ENCODE results near the gene LRFN2.

LRFN2 gene

GRCh38 chr6:40398810-40399477 lies 188.2 kb downstream of the LRFN2 start:
- no peak for DNase-seq (ENCODE audit: low spot score)

- DNase-seq (ENCODE audit: low spot score) = no peak
Observed at GRCh38 chr6:40398034-40398691, 189.0 kb downstream of the LRFN2 start.

GRCh38 chr6:40397287-40398033 lies 189.7 kb downstream of the LRFN2 start:
- no peak for DNase-seq (ENCODE audit: low spot score)

- DNase-seq (ENCODE audit: low spot score) = no peak
Observed at GRCh38 chr6:40395698-40396076, 191.5 kb downstream of the LRFN2 start.

DNA sequence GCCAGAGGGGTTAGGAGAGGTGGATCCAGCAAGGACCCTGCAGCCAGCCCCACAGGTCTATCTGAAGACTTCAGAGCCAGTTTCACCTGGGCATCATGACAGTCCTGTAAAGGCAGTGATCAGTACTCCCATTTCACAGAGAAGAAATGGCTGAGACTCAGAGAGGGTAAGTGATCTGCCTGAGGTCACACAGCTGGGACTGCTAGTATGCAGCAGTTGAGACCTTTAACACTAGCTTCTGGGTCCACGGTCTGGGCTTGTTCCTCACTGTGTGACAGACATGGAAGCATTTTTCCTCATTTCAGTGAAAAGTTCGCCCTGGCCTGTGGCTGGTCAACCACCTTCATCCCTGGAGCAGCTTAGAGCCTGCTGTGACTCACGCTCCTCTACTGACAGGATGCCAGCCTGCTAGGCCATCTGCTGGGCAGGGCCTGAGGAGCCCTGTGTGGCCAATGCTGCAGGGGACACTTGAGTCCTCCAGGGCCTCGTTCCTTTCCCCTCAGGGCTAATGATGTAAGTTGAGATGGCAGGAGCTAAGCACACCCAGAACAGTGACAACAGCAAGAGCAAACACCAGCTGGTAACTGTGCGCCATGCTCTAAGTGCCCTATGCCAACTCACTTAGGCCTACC lies 192.0 kb downstream of the LRFN2 start:
- no peak for DNase-seq (ENCODE audit: low spot score)

DNA sequence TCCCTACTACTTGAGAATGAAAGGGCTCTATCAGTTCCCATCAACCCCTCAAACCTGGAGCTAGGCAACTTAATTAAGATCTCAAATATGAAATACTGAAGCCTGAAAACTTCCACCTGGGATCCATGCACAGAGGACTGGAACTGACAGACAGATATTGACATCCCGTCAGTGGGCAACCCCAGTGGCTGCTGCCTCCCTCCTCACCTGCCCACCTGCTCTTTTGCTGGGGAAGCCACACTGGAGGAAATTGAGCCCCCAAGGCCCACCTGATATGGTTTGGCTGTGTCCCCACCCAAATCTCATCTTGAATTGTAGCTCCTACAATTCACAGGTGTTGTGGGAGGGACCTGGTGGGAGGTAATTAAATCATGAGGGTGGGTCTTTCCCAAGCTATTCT lies 192.8 kb downstream of the LRFN2 start:
- no peak for DNase-seq (ENCODE audit: low spot score)

DNA sequence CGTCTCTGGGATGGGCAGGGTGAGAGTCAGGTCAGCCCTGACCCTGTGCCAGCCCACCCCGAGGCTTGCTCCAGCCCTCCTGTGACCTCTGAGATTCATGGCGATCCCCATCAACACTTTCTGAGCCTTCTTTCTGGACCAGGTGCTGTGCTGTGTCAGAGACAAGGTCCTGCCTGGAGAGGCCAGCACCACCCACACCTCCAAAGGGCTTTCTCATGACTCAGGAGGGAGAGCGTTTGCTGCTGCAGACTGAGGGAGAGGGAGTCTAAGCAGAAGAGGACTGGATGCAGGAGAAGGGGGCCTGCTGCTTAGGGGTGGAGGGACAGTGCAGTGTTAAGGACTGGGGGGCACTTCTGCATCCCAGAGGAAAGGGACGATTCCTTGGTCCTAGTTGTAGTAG lies 193.5 kb downstream of the LRFN2 start:
- no peak for DNase-seq (ENCODE audit: low spot score)

DNA sequence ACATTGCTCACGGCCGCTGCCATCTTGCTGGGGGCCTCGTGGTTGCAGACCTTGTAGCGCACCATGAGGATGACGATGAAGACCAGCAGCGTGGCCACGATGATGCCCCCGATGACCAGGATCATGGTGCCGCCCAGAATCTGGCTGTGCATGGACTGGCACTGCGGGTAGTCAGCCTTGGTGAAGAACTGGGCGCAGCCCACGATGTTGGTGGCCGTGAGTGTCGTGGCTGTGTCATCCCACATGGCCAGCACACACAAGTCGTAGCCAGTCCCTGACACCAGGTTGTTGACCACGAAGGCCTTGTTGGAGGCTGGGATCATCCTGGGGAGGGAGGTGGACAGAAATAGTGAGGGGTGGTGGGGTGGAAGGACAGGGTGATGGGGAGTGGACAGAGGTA lies 194.6 kb downstream of the LRFN2 start:
- DNase-seq (ENCODE audit: low spot score) = no peak

- DNase-seq (ENCODE audit: low spot score) = no peak
Observed at GRCh38 chr6:40391851-40392517, 195.2 kb downstream of the LRFN2 start.

DNA sequence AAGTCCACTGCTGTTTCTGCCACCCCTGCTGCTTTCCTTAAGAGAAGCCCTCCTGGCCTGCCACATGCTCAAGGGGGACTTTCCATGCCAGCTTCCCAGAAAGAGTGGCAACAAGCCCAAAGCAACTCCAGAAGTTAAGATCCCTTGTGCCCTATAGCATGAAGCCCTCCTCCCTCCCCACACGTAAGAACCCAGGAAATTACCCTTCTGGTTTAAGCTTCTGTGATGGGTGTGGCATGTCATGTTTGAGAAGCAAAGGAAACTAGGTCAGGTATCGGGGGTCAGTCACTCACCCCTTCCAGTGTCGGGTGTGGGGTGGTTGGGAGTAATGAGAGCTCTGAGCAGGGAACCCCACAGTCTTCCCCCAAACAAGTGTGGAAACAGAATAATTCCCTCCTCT lies 196.1 kb downstream of the LRFN2 start:
- DNase-seq (ENCODE audit: low spot score) = no peak

- no peak for DNase-seq (ENCODE audit: low spot score)
Observed at GRCh38 chr6:40390144-40390800, 196.9 kb downstream of the LRFN2 start.

- no peak for DNase-seq (ENCODE audit: low spot score)
Observed at GRCh38 chr6:40389254-40389653, 197.9 kb downstream of the LRFN2 start.

DNA sequence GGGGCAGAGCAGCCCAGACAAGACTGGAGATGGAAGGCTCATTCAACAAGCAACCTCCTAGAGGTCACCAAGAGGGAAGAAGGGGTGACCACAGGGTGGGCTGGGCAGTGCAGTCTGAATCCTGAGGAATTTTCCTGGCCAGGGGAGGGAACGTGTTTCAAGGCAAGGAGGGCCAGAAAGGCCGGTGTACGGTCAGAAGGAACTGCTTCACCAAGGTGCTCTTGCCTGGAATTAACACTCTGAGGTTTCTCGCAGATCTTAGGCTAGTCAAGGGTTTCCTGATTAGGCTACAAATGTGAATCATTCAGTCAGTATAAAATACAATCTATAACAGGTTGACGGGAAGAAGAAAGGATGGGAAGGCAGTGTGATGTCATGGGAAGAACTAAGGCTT lies 199.3 kb downstream of the LRFN2 start:
- DNase-seq (ENCODE audit: low spot score) = no peak

- no peak for DNase-seq (ENCODE audit: low spot score)
Observed at GRCh38 chr6:40387127-40387870, 199.9 kb downstream of the LRFN2 start.

DNA sequence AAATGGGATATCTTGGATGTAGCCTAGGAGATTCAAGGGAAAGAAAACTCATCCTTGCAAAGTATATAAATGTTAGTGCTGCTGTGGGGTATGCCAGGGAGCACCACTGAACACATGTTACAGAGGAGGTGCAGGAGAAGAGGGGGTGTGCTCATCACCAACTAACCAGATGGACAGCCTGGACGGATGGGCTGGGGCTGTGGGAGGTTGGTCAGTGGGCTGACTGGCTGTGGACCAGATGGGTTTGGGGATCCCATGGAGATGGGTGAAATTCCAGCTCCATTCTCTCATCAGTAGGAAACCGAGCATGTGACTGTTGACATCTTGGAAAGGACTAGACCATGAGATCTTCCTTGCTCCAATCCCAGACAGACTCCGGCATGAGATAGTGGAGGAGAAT lies 201.0 kb downstream of the LRFN2 start:
- DNase-seq (ENCODE audit: low spot score) = no peak

DNA sequence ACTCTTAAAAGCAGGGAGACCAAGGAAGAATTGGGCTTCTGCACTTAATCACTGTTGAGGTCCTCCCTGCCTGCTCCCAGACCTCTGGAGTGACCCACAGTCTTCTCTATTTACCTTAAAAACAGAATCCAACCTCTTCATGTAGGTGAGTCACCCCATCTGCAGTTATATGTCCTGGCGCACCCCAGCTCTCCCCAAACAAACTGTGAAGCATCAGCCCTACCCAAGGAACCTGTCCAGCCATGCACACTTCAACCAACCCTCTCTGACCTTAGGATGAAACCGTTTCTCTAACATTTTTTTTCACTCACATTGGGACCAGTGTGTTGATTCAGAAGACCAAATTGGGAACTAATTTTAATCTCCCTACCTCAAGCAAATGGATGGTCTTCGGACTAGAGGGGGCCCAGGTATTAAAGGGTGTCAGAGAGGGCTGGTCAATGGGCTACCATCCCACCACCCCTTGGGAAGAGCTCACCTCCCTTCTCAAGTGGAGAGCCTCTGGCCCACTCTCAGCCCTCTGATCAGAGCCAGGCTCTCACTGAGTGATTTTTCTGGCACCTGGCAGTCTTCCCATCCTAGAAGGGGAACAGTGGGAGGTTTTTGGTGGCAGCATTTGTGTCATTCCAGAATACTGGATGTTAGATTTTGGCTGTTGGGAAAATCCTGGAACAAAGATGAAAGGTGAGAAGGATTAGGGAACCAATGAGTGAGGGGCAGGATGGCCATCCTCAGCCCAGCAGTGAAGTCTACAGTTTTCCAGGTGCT lies 203.6 kb downstream of the LRFN2 start:
- DNase-seq (ENCODE audit: low spot score) = no peak

DNA sequence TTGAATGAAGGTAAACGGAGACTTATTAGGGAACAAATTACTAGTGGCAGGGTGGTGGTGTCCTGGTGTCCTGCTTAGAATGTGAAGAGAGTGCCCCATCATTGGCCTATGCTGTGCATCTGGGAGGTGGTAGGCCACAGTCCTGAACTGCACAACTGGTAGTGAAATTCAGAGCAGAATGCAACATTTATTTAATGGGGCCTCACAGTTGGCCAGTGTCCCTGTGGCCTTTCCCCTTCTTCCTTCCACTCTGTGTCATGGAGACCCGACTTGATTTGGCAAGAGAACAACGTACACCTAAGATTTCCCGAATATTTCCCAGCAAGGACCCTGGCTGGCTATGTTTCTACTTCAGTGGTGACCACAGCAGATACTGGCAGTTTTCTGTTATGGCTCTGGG lies 206.9 kb downstream of the LRFN2 start:
- no peak for DNase-seq (ENCODE audit: low spot score)

DNA sequence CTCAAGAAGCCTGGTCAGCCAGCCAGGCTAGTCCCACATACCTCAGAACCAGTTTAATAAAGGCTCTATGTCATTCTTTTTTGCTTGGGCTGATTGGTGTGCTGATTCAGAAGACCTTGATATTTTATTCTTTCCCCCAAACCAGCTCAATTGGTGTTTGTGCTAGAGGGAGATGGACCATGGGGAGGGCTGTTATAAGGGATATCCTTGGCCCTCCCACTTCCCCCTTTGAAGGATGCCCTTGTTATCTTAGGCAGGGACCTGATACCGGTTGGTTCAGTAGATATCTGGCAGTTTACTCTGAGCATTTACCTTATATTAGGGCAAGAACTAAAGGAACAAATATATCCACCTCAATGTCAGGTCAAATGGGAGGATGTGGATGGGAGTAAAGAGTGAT lies 207.4 kb downstream of the LRFN2 start:
- no peak for DNase-seq (ENCODE audit: low spot score)

DNA sequence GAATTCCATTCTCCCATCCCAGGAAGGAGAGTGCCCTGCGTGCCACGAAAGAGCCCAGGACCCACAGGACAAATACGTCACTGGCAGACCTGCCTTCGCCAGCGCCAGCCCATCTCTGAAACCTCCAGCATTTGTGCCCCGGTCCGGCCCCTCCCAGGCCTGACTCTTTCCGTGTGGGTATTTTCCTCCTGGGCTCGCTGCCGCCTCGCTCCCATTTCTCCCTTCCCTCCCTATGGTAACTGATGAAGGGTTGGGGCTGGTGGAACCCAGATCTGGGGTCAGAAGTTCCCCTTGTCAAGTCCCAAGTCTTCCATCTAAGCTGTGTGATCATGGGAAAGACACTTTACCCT lies 208.5 kb downstream of the LRFN2 start:
- no peak for DNase-seq (ENCODE audit: low spot score)

DNA sequence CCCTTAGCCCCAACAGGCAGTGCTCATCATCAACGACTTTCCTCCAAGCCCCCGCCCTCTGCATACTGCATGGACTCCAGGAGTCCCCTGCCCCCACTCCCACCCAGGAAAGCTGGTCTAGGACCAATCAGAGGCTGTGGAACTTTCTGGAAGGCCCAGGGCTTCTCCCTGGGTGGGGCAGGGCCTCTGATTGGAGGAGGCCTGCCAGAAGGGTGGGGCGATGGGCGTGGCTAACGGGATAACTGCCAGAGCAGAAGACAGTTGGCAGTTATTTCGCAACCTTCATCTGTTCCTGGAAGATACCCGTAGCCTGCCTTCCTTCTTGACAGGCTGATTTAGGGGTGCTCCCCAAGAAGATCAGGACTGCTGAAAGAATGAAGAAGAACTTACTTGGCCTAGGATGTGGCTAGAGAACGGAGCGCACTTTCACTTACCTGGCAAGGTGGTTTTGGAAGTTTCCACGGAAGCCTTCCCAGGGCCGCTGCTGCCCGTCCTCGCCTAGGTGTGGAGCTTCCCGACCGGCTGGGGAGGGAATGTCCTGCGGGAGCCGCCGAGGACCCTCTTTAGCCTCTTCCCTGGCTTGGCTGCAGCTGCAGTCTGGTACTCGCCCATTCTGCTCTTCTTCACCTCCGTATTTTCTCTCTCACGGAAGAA lies 209.0 kb downstream of the LRFN2 start:
- no peak for DNase-seq (ENCODE audit: low spot score)
